K562 (cell line): ENCODE results near the gene IRF4. TPM values are rescaled to one million over a fixed set of nuclear protein-coding genes. Genes with fewer than 3 reads are reported as not detected.

Experiments used
- BRCA1 ChIP-seq, 2 experiments: fragments of 450-650 bp in 1 of 2; sonication (generic) in 1 of 2; formaldehyde crosslinking in 1 of 2; IDR thresholded peaks; 2 replicates each; pipeline versions ENCODE4 v1.5.0 to v1.6.1; 2017 to 2020; ENCODE audit warnings: mild to moderate bottlenecking in 1 of 2, missing genetic modification reagents in 1 of 2
- C11orf30 ChIP-seq: fragments of 450-650 bp; IDR thresholded peaks from 2 replicates; pipeline ENCODE4 v1.6.1; 2016; ENCODE audit warnings: low read depth, mild to moderate bottlenecking
- IRF1 ChIP-seq: sonication (generic); formaldehyde crosslinking; IDR thresholded peaks from 2 replicates; pipeline ENCODE4 v1.8.0; 2022; ENCODE audit warnings: missing genetic modification reagents, mild to moderate bottlenecking, borderline replicate concordance
- KAT8 ChIP-seq: fragments of 450-650 bp; IDR thresholded peaks from 2 replicates; pipeline ENCODE4 v1.6.1; 2016; ENCODE audit warnings: low read depth, mild to moderate bottlenecking
- MEF2A ChIP-seq: IDR thresholded peaks from 2 replicates; pipeline ENCODE4 v1.6.1; 2011; ENCODE audit warnings: low read depth, mild to moderate bottlenecking, low read length, moderate library complexity; ENCODE audit not compliant: control insufficient read depth
- PATZ1 ChIP-seq: fragments of 250-450 bp; sonication (Bioruptor Pico); IDR thresholded peaks from 2 replicates; pipeline ENCODE4 v1.5.0; 2020; ENCODE audit warnings: mild to moderate bottlenecking, borderline replicate concordance
- RCOR1 ChIP-seq, 2 experiments: IDR thresholded peaks; 2 replicates each; pipeline ENCODE4 v1.6.1; 2012; ENCODE audit warnings: low read depth in 2 of 2, low read length in 2 of 2, borderline replicate concordance in 1 of 2, improper control_type of control experiment in 1 of 2
- RREB1 ChIP-seq: fragments of 250-450 bp; sonication (Bioruptor Pico); IDR thresholded peaks from 2 replicates; pipeline ENCODE4 v1.4.0; 2020
- TRIM28 ChIP-seq: fragments of 450-650 bp; IDR thresholded peaks from 2 replicates; pipeline ENCODE4 v1.6.1; 2017
- ZBTB43 ChIP-seq: sonication (generic); formaldehyde crosslinking; IDR thresholded peaks from 2 replicates; pipeline ENCODE4 v1.8.0; 2023; ENCODE audit warnings: mild to moderate bottlenecking, missing genetic modification reagents
- ZNF224 ChIP-seq: sonication (generic); formaldehyde crosslinking; IDR thresholded peaks from 2 replicates; pipeline ENCODE4 v1.8.0; 2022; ENCODE audit warnings: mild to moderate bottlenecking, missing genetic modification reagents
- ZNF707 ChIP-seq: fragments of 250-450 bp; sonication (Bioruptor Pico); conservative IDR thresholded peaks from 2 replicates; pipeline ENCODE4 v1.8.0; 2022; ENCODE audit warnings: inconsistent platforms, mild to moderate bottlenecking, moderate library complexity
- polyA plus RNA-seq, 8 experiments: library from polyadenylated mRNA; depleted of rRNA in 4 of 8; stranded (reverse) in 5 of 8; unstranded in 3 of 8; fragments of >200 nt; fragmentation: Nextera tagmentation in 2 of 8; fragmentation: Illumina TruSeq in 1 of 8; extraction: Ambion mirVana in 2 of 8; extraction: Trizol in 1 of 8; gene quantifications; 2 replicates each; pipeline versions ENCODE4 v1.2.1 to v1.2.3, GENCODE V29; 2011 to 2014; ENCODE audit warnings: inconsistent platforms in 1 of 8, missing spikeins in 1 of 8
- total RNA-seq, 7 experiments: library from RNA; depleted of rRNA in 6 of 7; stranded (reverse); fragments of >200 nt in 6 of 7; fragmentation: Illumina TruSeq in 2 of 7; extraction: Trizol in 2 of 7; gene quantifications; 2 replicates each; pipeline versions ENCODE4 v1.2.1 to v1.2.3, GENCODE V29; 2011 to 2021; ENCODE audit warnings: low replicate concordance in 1 of 7

IRF4 gene
- total and polyA plus RNA-seq, 9 of the 15 experiments (the other 6 are each of a cell fraction or from before 2014, with no cell fraction given): 0.05 to 0.33 (median 0.09) TPM; not detected in 6

GRCh38 chr6:358432-358831, 33.1 kb upstream of the IRF4 start (continued):
- TF ChIP-seq PATZ1 (no peak), RCOR1 (IDR thresholded peaks at IDR 0.05; ENCODE audit: borderline replicate concordance in 1 of 2, low read depth in 2 of 2, low read length in 2 of 2) (no peak), TRIM28 (no peak), RREB1 (CRISPR knock-in tag) (no peak), IRF1 (CRISPR knock-in tag) (no peak), C11orf30 (no peak), KAT8 (no peak), MEF2A (no peak), BRCA1 (IDR thresholded peaks at IDR 0.05) (no peak), BRCA1 (CRISPR knock-in tag; IDR thresholded peaks at IDR 0.05) (no peak), ZNF224 (CRISPR knock-in tag) (no peak), ZBTB43 (CRISPR knock-in tag) (no peak), ZNF707 (CRISPR knock-in tag) (no peak)
